ENCODE data around the gene ARHGAP22.
A peak's percentile ranks its signal among the peaks of the same experiment; 100 is the strongest.

ARHGAP22 gene

DNA sequence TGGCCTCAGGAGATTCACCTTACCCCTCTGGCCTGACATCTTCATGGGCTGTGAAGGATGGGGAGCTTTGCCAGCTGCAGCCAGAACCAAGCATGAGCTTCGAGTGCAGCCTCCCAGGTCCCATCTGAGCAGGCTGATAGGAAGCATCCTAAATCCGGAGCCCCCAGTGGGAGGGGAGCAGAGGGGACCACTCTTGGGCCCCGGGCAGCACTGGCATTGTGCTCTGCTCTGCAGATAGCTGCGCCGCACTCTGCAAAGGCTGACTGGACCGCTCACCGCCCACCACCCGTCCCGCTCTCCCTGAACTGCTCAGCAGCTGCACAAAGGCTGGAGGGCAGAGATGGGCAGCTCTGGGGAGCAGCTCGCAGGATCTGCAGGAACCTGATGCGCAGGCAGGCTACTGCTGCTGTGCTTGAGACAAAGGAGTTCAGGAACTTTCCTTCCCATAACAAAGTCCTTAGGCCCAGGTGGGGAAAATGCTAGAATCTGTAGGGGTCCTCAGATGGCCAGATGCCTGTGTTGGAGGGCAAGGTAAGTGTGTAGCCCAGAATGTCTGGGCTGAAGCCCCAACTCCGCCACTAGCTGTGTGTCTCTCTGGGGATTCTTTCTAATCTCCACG lies 51.8 kb downstream of the ARHGAP22 start:
- no peak for DNase-seq (ENCODE audit: low spot score)

DNA sequence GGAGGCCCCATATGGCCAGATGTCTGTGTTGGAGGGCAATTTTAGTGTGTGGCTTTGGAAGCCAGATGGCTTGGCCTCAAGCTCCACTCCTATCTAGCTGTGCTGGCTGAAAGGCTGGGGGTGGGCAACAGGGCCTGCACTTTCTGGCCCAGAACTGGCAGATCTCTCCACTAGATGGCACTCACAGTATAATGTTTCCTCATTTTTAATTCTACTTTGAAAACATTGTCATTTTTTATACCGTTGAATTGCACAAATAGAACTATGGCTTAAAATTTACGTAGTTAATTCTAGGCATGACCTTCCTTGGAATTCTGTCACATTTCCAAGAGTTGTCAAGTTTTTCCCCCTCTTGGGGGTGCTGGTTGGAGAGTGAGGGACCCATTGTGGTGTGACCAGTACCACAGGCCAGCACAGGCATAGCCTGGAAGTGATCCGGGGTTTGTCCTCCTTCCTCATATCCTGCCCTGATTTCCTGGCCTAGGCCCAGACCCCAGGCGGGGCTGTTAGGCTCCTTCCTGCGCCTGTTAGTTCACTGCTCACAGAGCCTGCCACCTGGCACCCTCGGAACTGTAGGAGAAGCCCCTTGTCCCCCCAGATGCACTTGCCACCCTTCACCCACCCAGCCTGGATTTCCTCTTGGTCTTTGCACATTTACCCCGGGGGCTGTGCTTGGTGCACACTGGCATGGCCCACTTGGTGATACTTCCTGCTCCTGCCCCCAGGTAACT lies 52.8 kb downstream of the ARHGAP22 start:
- peak; percentile 81 for DNase-seq (ENCODE audit: low spot score)

DNA sequence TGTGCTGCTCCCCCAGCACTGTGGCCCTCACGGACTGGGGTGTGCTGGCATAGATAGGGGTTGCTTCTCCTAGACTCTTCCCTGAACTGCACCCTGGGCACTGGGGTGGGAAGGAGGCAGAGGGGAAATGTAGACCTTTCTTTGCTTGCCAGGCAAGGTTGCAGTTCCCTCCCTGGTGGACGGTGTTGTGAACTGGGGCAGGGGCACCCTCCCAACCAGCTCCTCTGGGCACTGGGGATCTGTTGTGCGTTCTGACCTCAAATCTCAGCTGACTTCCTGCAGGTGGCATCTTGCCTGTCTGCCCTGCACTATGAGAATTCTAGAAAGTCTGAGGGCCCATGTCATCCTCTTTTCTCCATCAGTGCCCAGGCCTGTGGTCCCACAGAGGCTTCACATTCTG lies 53.9 kb downstream of the ARHGAP22 start:
- no peak for DNase-seq (ENCODE audit: low spot score)

DNA sequence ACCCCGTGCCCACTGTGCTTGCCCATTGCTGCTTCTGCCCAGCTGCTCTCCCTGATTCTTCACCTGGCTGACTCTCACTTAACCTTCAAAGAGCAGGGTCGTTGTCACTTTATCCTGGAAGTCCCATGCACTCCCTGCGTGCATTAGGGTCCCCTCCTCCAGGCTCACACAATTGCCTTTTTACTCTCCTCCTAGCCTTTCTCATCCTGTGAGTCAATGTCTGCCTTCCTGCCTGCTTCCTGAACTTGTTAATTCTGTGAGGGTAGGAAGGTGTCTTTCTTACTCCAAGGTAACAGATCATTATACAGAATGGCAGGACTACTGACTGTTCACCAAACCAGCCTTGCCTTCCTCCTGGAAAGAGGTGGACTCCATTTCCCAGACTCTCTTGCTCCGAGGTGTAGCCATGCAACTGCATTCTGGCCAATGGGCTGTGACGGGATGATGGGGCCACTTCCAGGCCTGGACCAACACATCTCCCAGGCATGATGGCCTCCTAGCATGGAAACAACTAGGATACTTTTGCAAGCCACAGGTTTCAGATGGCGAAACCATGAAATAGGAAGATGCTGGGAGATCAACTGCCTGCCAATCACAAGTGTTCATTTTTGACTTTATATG lies 54.7 kb downstream of the ARHGAP22 start:
- DNase-seq (ENCODE audit: low spot score), result no peak

DNA sequence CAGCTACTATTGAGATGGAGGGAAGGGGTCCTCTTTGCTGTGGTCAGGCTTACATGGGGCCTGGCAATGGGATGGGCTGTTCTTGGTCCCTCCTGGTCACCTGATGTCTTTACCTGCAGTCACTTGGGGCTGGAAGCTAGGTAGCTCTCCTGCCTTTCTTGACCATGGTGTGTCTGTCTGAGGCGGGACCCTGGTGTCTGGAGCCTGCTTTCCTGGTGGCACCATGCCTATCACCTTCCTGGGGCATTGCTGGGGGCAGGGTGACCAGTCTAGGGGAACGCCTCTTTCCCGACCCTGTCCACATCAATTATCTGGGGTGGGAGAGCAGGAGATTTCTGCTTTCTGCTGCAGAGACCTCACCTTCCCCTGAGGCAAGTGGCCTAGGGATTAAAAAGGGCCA lies 55.6 kb downstream of the ARHGAP22 start:
- no peak for DNase-seq (ENCODE audit: low spot score)

DNA sequence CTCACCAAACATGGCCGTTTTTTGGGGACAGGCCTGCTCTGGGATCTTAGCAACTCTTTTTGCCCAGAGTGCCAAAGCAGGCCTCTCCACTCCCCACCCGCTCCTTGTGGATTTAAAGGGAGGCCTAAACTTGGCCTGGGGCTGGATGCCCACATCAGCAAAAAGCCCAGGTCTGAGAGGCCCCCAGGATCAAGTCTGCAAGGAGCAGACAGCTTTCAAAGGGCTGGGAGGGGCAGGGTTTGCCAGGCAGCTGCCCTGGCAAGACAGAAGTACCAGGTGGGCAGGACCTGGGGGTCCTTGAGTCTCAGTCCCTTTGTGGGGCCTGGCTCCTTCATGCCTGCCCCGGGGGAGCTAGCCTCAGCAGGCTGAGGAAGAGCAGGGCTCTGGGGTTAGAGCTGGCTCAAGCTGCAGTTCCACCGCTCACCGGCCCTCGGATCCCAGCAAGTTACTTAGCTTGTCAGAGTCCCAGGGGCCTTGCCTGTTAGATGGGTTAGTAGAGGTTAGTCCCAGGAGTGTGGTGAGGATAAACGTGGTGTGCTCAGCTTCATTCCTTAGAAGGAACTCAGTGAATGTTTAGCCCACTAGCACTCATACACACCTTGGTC lies 56.2 kb downstream of the ARHGAP22 start:
- DNase-seq (ENCODE audit: low spot score), result no peak

DNA sequence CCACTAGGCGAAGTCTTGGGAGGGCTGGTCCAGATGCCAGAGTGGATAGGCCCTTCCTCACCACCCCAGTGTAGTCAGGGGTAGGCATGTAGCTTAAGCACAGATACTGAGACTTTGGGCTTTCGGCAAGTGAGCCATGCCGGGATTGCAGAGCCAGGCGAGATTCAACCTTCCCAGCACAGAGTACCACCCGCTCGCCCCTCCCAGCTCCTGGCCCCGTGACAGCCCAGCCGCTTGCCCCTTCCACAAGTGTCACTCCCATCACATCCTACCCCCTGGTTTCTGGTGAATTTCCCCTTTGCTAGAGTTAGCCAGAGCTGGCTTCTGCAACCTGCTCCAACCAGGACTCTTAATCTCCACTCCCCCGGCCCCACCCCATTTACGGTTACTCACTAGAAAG lies 56.9 kb downstream of the ARHGAP22 start:
- no peak for DNase-seq (ENCODE audit: low spot score)

DNA sequence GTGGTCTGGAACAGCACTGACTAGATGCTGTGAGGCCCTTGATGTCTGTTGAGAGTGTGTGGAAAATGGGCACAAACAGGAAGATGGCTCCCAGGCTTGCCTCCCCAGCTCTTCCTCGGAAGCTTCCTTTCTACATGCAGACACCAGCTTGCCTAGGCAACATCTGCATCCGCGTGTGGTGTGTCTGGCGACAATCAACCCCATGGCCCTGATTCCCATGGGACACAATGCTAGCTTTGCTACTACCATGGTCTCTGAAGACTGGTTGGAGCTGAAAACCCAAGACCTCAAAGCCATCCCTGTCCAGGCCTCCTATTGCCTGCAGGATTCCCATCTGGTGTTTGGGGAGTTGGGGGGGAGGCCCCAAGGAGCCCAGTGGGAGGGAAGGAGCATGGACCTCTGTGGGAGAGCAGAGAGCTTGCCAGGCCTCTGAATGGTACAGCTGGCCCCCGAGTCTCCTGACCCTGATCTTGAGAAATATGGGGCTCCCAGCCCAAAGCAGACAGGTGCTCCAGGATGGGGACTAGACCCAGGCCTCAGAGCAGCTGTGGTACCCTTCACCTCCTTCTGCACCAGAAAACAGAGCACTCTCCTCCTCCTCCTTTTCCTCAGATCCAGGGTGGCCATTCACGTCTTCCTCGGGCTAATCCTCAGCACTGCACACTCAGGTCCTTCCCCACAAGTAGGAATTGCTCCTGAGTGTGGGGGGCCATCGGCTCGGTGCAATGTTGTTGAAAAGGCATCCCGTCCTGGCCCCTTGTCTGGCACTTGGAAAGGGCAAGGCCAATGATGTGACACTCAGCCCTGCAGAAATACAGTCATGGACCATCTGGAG lies 57.6 kb downstream of the ARHGAP22 start:
- DNase-seq (ENCODE audit: low spot score), result no peak

DNA sequence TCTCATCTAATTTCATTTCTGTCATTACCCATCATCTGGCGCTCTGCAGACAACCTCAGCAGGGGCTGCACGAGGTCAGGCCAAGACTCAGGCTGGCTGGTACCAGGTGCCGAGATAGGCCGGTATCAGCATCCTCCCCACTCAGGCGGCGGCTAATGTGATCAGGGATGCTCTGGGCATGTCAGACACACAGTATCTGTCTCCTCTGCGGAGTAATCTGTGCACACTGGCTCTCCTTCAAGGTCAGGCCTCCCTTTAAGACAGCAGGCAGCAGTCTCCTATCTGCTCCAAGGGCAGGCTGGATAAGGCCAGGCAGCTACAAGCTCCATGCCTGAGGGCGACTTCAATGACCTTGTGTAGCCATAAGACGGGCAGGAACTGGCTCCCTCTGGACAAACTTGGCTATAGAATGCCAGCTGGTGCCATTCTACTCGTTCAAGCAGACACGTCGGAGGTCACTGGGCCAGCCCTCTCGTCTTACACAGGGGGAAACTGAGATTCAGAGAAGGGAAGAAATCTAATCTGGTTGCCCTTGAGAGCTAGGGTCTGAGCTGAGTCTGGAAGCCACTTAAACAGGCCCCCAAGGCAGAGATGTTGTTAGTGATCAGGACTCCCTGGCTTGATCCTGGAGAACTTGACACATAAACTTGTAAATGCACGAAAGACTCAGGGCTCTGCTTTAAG lies 59.3 kb downstream of the ARHGAP22 start:
- no peak for DNase-seq (ENCODE audit: low spot score)

DNA sequence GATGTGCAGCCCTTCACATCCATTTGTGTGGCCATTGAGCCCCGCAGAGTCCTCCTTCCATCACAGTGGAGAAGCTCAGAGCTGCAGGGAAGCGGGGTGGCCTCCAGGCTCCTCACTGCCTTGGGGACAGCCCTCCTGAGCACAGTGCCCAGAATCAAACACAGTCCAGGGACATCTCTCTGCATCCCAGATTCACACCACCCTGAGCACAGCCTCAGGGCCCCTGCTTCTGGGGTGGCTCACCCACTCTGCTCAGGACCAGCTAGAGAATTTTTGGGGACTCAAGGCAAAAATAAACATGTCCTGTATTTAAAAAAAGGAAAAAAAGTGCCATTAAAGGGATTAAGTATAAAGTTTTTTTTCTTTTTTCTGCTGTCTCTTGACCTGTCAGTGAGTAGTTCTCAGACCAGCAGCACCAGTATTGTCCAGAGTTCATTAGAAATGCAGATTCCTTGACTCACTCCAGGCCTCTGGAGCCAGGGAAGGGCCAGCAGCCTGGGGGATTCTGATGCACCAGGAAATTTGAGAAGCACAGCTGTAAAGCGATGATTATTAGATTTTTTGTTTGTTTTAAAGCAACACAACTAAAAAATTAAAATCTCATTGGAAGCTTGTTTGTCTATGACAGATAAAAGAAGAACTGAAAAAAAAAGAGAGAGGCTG lies 61.6 kb downstream of the ARHGAP22 start:
- DNase-seq (ENCODE audit: low spot score), result no peak

DNA sequence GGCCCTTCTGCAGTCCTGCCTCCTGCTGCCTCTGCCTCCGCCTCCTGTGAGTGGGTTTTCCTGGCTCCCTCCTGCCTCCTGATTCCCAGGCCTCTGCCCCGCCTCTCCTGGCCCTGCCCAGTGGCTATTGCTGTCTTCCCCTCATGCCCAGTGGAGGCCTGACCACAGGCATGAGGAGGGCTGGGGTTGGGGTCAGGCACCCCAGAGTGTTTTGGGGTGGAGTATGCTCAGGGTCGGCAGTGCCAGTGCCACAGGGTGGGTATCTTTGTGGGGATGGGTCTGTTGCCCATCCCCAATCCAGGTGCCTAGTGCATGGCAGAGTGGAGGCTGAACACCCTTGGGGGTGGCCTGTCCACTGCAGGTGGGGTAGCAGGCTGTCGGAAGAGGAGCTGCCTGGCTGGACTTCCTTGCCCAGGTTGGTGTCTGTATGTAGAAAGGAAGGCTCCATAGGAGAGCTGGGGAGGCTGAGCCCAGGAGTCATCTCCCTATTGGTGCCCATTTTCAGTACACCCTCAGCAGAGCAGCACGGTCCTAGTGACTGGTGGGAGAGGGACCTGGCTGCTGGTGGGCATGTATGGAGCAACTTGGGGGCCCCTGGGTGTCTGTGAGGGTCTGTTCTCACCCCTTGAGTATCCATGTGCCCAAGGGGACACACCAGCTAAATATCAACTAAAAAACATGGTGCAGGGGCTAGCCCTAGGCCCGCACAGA lies 62.2 kb downstream of the ARHGAP22 start:
- no peak for DNase-seq (ENCODE audit: low spot score)

DNA sequence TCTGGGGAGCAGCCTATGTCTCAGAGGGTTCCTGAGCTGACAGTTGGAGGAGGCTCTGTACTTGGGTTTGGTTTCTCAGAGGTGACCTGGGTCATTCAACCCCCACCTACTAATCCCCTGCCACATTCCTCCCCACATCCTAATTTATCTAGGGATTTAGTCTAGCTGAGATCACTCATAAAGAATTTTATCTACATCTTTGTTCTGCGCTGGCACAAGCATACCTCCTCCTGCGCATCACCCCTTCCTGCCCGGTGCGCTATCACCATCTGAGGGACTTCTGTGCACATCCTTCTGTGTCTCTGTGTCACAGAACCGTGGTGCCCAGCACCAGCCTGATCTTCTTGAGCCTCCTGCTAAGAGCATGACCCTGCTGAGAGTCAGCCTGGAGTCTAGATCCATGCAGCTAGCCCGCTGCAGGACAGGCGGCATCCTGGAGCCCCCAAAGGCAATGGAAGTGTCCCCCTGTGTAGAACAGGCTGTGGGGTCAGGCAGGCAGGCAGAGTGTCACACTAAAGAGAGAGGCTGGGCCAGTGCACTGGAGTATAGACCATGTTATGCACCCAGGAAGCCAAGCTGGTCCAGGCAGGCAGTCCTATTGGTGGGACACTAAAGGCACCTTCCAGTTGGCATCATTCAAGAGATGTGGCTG lies 63.6 kb downstream of the ARHGAP22 start:
- DNase-seq (ENCODE audit: low spot score), result no peak

DNA sequence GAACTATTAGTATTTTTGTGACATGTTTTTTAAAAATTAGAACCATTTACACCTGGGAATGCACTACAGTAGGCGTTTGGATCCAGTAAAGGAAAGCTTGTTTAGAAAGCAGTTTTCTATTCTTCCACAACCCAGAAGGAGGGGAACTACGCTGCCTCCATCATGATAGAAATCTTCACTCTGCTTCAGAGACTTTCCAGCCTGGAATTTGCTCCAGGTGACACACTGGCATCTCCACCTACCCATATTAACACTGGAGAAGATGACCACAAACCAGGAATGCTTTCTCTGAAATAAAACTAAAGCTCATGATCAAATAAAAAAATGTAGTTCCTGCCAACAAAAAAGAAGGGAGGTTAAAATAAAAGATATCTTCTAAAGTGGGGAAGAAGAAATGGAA lies 66.3 kb downstream of the ARHGAP22 start:
- no peak for DNase-seq (ENCODE audit: low spot score)

DNA sequence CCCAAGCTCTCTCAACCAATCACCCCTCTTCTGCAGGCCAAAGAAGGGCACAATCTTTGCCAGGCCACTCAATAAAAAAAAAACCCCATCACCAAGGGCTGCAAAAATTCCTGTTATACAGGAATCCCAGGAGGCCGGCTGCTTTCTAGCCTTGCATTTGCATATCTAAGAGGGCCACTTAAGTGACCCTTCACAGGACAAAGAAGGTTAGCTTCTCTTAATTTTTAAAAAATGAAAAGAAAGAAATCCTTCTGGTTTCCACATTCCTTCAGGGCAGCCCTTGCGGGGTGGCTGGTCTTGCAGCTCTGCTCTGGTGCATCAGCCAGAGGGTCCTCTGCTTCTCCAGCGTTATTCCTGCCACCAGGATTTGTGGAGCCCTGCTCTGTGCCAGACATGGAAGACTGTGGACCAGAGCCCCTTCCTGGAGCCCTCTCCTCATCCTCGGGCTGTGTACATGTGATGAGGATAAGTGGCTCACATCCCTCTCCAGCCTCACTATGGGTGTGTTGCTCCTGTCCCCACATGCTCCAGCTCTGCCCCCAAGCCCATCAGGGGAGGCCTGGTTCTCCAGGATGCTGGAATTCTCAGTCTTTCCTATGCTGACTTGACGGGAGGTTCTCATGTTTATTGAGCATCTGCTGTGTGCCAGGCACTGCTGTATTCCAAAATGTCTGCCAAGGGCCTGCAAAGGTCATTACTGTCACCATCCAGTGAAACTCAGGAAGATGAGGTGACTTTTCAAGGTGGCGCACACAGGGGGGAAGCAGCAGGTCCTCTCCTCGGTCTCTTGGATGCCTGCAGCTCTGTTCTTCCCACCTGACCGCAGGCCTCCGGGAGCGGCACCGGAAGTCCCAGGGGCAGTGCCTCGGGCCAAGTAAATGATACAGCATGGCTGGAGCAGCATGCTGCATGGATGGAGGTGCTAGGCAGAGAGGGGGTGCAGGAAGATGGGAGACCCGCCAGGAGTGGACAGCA lies 67.7 kb downstream of the ARHGAP22 start:
- no peak for DNase-seq (ENCODE audit: low spot score)

DNA sequence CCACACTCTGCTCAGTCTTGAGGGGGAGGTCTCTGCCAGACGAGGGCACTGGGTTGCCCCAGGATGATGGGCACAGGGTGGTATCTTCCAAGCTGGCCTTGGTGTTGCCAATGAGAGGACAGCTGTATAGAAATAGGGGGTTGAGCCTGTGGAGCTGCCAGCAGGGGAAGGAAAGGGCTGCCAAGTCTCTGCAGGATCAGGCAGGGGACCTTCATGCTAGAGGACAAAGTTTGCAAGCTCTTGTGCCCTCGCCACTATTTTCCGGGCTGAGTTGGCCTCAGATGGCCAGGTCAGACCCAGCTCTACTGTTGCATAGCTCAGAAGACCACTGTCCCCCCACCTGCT lies 68.7 kb downstream of the ARHGAP22 start:
- no peak for DNase-seq (ENCODE audit: low spot score)

DNA sequence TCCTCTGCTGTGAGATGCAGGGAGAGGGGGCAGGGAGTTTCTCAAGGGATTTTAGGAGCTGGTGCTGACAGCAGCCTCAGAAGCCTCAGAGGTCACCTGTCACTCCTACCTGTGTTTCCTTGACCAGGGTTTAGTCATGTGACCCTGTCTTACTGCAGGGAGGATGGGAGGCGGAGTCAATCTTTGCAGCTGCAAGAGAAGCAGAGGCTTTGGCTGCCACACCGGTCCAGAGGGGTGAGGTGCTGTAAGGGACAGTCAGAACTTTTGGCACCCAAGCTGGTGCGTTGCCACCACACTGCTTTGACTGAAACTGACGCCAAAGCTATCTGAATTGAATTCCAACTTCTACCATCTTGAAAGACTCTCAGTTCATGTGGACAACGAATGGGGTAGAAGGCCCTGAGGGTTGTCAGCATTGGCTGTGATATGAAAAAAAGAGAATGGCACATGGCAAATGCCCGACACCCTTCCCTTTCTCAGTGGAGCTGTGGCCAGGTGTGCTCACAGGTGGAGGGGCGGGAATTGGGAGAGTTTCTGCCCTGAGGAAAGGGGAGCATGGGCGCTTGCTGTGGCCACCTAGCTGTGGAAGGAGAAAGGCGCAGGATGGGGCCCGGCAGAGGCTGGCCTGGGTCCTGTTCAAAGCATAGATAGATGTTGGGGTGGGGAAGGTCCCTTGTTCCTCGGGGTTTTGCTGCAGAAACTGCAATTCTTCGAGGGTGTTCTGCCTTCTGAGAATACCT lies 69.3 kb downstream of the ARHGAP22 start:
- DNase-seq (ENCODE audit: low spot score), result peak; percentile 43

DNA sequence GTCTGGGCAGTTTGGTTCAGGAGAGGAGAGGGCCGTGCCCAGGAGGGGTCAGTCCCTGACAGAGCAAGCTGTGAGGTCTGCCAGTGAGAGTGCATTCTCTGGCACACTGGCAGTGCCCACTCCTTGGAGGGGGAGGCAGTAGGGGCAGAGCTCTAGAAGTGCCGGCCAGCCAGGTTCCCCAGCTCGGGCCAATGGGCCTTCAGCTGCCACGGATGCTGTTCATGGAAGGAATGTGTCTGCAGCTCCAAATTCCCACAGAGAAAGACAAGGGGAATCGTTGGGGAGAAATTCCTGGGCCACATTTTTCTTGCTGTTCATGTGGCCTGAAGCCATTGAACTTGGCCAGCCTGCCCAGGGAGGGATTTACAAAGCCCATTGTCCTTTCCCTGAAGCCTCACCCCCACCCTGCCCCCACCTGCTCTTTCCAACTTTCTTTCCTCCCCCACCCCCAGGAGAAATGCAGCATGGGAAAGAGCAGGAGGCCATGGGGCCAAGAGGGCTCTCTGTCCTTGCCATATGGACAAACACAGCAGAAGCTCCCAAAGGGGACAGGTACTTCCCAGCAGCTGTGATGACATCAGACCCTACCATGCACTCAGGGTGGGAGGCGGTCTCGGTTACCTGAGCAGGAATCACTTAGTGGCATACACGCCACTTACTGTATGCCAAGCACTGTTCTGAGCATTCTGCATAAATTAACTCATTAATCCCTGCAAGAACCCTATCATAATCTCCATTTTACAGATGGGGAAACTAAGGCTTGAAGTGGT lies 70.7 kb downstream of the ARHGAP22 start:
- DNase-seq (ENCODE audit: low spot score), result peak; percentile 56

Data from iPS-NIHi11 (cell line).